Measurements from ENCODE around the gene IL6ST. TPM values are rescaled to one million over a fixed set of nuclear protein-coding genes. Genes with fewer than 3 reads are reported as not detected.
A peak's percentile ranks its signal among the peaks of the same experiment; 100 is the strongest.
"Not testable (repeated sequence)": the region's sequence is repeated elsewhere in the genome, so short reads cannot be mapped to it uniquely, and the experiment has no call there.

IL6ST gene
- total and polyA plus RNA-seq, 2 donors: 94.1 to 95.9 TPM

- 93% methylated on average over 1 of the region's 1 CpG for WGBS
- Histone ChIP-seq H3K9me3 (ENCODE audit: control insufficient read depth in 2 of 2, insufficient read depth in 1 of 2, low read length in 1 of 2) (no peaks in the 10 kb centered on the region), H3K4me1 (ENCODE audit: control insufficient read depth in 2 of 2, insufficient read depth in 2 of 2, low read length in 2 of 2) (peaks cover 0 to 6% of the 10 kb centered on the region in 2 donors)
Measured at GRCh38 chr5:55989860-55990259, 4.9 kb downstream of the IL6ST start.

GRCh38 chr5:55988979-55989638 is 5.7 kb downstream of the IL6ST start:
- Histone ChIP-seq H3K4me1 (ENCODE audit: control insufficient read depth in 2 of 2, insufficient read depth in 2 of 2, low read length in 2 of 2) (peaks cover 0 to 6% of the 10 kb centered on the region in 2 donors), H3K27ac (ENCODE audit: low read depth in 1 of 2, low read length in 1 of 2) (peak overlapping the region in 1 of 2 donors; percentile 27), H3K9me3 (ENCODE audit: control insufficient read depth in 2 of 2, insufficient read depth in 1 of 2, low read length in 1 of 2) (no peaks in the 10 kb centered on the region), H3K27me3 (ENCODE audit: control insufficient read depth in 2 of 2, insufficient read depth in 1 of 2, low read length in 1 of 2) (no peaks in the 10 kb centered on the region), H3K36me3 (ENCODE audit: control insufficient read depth in 2 of 2, insufficient read depth in 2 of 2, low read length in 1 of 2) (peaks cover 0 to 3% of the 10 kb centered on the region in 2 donors), H3K4me3 (ENCODE audit: low read length in 2 of 2) (no peak overlapping the region)
- 90% methylated on average over 4 of the region's 4 CpGs for WGBS
- no peak for DNase-seq (ENCODE audit: low read depth in 6 of 9, low spot score in 9 of 9)

More at GRCh38 chr5:55989860-55990259, 4.9 kb downstream of the IL6ST start:
- Histone ChIP-seq H3K36me3 (ENCODE audit: control insufficient read depth in 2 of 2, insufficient read depth in 2 of 2, low read length in 1 of 2) (peaks cover 0 to 3% of the 10 kb centered on the region in 2 donors), H3K4me3 (ENCODE audit: low read length in 2 of 2) (peak overlapping the region in 1 of 2 donors; percentile 22), H3K27me3 (ENCODE audit: control insufficient read depth in 2 of 2, insufficient read depth in 1 of 2, low read length in 1 of 2) (no peaks in the 10 kb centered on the region), H3K27ac (ENCODE audit: low read depth in 1 of 2, low read length in 1 of 2) (peak overlapping the region in 1 of 2 donors; percentile 52)
- DNase-seq (ENCODE audit: low read depth in 6 of 9, low spot score in 9 of 9): no peak

- H3K27me3 ChIP-seq (ENCODE audit: control insufficient read depth in 2 of 2, insufficient read depth in 1 of 2, low read length in 1 of 2); H3K36me3 ChIP-seq (ENCODE audit: control insufficient read depth in 2 of 2, insufficient read depth in 2 of 2, low read length in 1 of 2); H3K9me3 ChIP-seq (ENCODE audit: control insufficient read depth in 2 of 2, insufficient read depth in 1 of 2, low read length in 1 of 2); H3K27ac ChIP-seq (ENCODE audit: low read depth in 1 of 2, low read length in 1 of 2); H3K4me3 ChIP-seq (ENCODE audit: low read length in 2 of 2); DNase-seq (ENCODE audit: low read depth in 6 of 9, low spot score in 9 of 9); H3K4me1 ChIP-seq (ENCODE audit: control insufficient read depth in 2 of 2, insufficient read depth in 2 of 2, low read length in 2 of 2): not testable (repeated sequence)
- WGBS: 98% methylated on average over 10 of the region's 10 CpGs
Measured at GRCh38 chr5:55988428-55988827, 6.3 kb downstream of the IL6ST start.

GRCh38 chr5:55986931-55987330 is 7.8 kb downstream of the IL6ST start:
- 95% methylated on average over 4 of the region's 4 CpGs for WGBS
- no peaks in the 10 kb centered on the region for H3K4me1 ChIP-seq (ENCODE audit: control insufficient read depth in 2 of 2, insufficient read depth in 2 of 2, low read length in 2 of 2)

DNA sequence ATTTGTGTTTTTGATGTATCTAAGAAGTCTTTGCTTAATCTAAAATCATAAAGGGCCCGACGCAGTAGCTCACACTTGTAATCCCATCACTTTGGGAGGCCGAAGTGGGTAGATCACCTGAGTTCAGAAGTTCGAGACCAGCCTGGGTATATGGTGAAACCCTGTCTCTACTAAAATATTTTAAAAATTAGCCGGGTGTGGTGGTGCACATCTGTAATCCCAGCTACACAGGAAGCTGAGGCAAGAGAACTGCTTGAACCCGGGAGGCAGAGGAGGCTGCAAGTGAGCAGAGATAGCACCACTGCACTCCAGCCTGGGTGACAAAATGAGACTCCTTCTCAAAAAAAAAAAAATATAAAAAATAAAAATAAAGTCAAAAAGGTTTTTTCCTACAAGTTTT is 9.6 kb downstream of the IL6ST start:
- H3K27me3 ChIP-seq (ENCODE audit: control insufficient read depth in 2 of 2, insufficient read depth in 1 of 2, low read length in 1 of 2): no peaks in the 10 kb centered on the region
- H3K9me3 ChIP-seq (ENCODE audit: control insufficient read depth in 2 of 2, insufficient read depth in 1 of 2, low read length in 1 of 2): no peaks in the 10 kb centered on the region
- no peak overlapping the region for H3K27ac ChIP-seq (ENCODE audit: low read depth in 1 of 2, low read length in 1 of 2)
- H3K4me1 ChIP-seq (ENCODE audit: control insufficient read depth in 2 of 2, insufficient read depth in 2 of 2, low read length in 2 of 2): no peaks in the 10 kb centered on the region
- 93% methylated on average over 6 of the region's 6 CpGs for WGBS
- no peak for DNase-seq (ENCODE audit: low read depth in 6 of 9, low spot score in 9 of 9)
- peaks cover 0 to 7% of the 10 kb centered on the region in 2 donors for H3K36me3 ChIP-seq (ENCODE audit: control insufficient read depth in 2 of 2, insufficient read depth in 2 of 2, low read length in 1 of 2)
- no peak overlapping the region for H3K4me3 ChIP-seq (ENCODE audit: low read length in 2 of 2)

More at GRCh38 chr5:55986931-55987330, 7.8 kb downstream of the IL6ST start:
- DNase-seq (ENCODE audit: low read depth in 6 of 9, low spot score in 9 of 9): no peak
- Histone ChIP-seq H3K9me3 (ENCODE audit: control insufficient read depth in 2 of 2, insufficient read depth in 1 of 2, low read length in 1 of 2) (no peaks in the 10 kb centered on the region), H3K27ac (ENCODE audit: low read depth in 1 of 2, low read length in 1 of 2) (no peak overlapping the region), H3K27me3 (ENCODE audit: control insufficient read depth in 2 of 2, insufficient read depth in 1 of 2, low read length in 1 of 2) (no peaks in the 10 kb centered on the region), H3K36me3 (ENCODE audit: control insufficient read depth in 2 of 2, insufficient read depth in 2 of 2, low read length in 1 of 2) (peaks cover 0 to 3% of the 10 kb centered on the region in 2 donors), H3K4me3 (ENCODE audit: low read length in 2 of 2) (no peak overlapping the region)

DNA sequence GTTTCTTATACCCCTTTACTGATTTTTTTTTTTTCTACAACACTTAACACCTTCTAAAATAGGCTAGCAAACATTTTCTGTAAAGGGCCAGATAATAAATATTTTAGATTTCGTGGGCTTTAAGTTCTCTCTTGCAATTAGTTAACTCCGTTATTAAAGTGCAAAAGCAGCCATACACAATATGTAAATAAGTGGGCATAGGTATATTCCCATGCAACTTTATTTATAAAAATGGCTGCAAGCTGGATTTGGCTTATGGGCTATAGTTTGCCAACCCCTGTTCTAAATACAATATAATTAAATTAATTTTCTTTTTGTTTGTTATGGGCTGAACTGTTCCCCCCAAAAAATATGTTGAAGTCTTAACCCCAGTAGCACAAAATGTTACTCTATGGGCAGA is 10.8 kb downstream of the IL6ST start:
- peaks cover 0 to 7% of the 10 kb centered on the region in 2 donors for H3K36me3 ChIP-seq (ENCODE audit: control insufficient read depth in 2 of 2, insufficient read depth in 2 of 2, low read length in 1 of 2)
- H3K9me3 ChIP-seq (ENCODE audit: control insufficient read depth in 2 of 2, insufficient read depth in 1 of 2, low read length in 1 of 2): no peaks in the 10 kb centered on the region
- H3K27me3 ChIP-seq (ENCODE audit: control insufficient read depth in 2 of 2, insufficient read depth in 1 of 2, low read length in 1 of 2): no peaks in the 10 kb centered on the region
- no peak overlapping the region for H3K4me3 ChIP-seq (ENCODE audit: low read length in 2 of 2)
- H3K27ac ChIP-seq (ENCODE audit: low read depth in 1 of 2, low read length in 1 of 2): no peak overlapping the region
- 97% methylated on average over 2 of the region's 2 CpGs for WGBS
- H3K4me1 ChIP-seq (ENCODE audit: control insufficient read depth in 2 of 2, insufficient read depth in 2 of 2, low read length in 2 of 2): no peaks in the 10 kb centered on the region
- no peak for DNase-seq (ENCODE audit: low read depth in 6 of 9, low spot score in 9 of 9)

GRCh38 chr5:55982957-55983381 is 11.8 kb downstream of the IL6ST start:
- H3K4me3 ChIP-seq (ENCODE audit: low read length in 2 of 2): no peak overlapping the region
- no peaks in the 10 kb centered on the region for H3K9me3 ChIP-seq (ENCODE audit: control insufficient read depth in 2 of 2, insufficient read depth in 1 of 2, low read length in 1 of 2)
- peaks cover 2 to 6% of the 10 kb centered on the region in 2 donors for H3K4me1 ChIP-seq (ENCODE audit: control insufficient read depth in 2 of 2, insufficient read depth in 2 of 2, low read length in 2 of 2)
- peaks cover 0 to 7% of the 10 kb centered on the region in 2 donors for H3K36me3 ChIP-seq (ENCODE audit: control insufficient read depth in 2 of 2, insufficient read depth in 2 of 2, low read length in 1 of 2)
- 88% methylated on average over 5 of the region's 5 CpGs for WGBS
- peak in 1 of 9 donors; percentile 43 for DNase-seq (ENCODE audit: low read depth in 6 of 9, low spot score in 9 of 9)
- no peak overlapping the region for H3K27ac ChIP-seq (ENCODE audit: low read depth in 1 of 2, low read length in 1 of 2)
- H3K27me3 ChIP-seq (ENCODE audit: control insufficient read depth in 2 of 2, insufficient read depth in 1 of 2, low read length in 1 of 2): no peaks in the 10 kb centered on the region

- Histone ChIP-seq H3K9me3 (ENCODE audit: control insufficient read depth in 2 of 2, insufficient read depth in 1 of 2, low read length in 1 of 2) (no peaks in the 10 kb centered on the region), H3K4me3 (ENCODE audit: low read length in 2 of 2) (no peak overlapping the region), H3K27me3 (ENCODE audit: control insufficient read depth in 2 of 2, insufficient read depth in 1 of 2, low read length in 1 of 2) (no peaks in the 10 kb centered on the region), H3K36me3 (ENCODE audit: control insufficient read depth in 2 of 2, insufficient read depth in 2 of 2, low read length in 1 of 2) (peaks cover 14 to 44% of the 10 kb centered on the region in 2 donors), H3K4me1 (ENCODE audit: control insufficient read depth in 2 of 2, insufficient read depth in 2 of 2, low read length in 2 of 2) (peaks cover 2 to 9% of the 10 kb centered on the region in 2 donors), H3K27ac (ENCODE audit: low read depth in 1 of 2, low read length in 1 of 2) (no peak overlapping the region)
- 97% methylated on average over 4 of the region's 4 CpGs for WGBS
- no peak for DNase-seq (ENCODE audit: low read depth in 6 of 9, low spot score in 9 of 9)
Measured at GRCh38 chr5:55973296-55973695, 21.5 kb downstream of the IL6ST start.

DNA sequence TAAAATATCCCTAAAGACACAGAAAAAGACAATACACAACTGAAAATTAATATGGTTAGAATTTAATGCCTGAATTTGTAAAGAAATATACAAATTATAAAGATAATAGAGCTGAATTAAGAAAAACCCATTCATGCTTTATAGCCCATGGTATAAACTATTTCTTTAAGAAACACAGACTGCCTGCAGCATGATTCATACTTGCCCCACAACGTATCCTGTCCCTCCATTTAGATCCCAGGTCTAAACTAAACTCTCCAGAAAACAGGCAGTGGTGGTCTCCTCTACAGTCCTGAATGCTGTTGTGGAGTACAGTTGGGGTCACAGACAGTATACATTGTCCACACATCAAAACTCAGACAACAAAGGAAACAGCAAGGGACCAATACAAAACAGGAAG is 24.8 kb downstream of the IL6ST start:
- no peak for DNase-seq (ENCODE audit: low read depth in 6 of 9, low spot score in 9 of 9)
- no peaks in the 10 kb centered on the region for H3K4me1 ChIP-seq (ENCODE audit: control insufficient read depth in 2 of 2, insufficient read depth in 2 of 2, low read length in 2 of 2)
- no peaks in the 10 kb centered on the region for H3K9me3 ChIP-seq (ENCODE audit: control insufficient read depth in 2 of 2, insufficient read depth in 1 of 2, low read length in 1 of 2)
- H3K27me3 ChIP-seq (ENCODE audit: control insufficient read depth in 2 of 2, insufficient read depth in 1 of 2, low read length in 1 of 2): no peaks in the 10 kb centered on the region
- 87% methylated on average over 1 of the region's 1 CpG for WGBS
- H3K4me3 ChIP-seq (ENCODE audit: low read length in 2 of 2): no peak overlapping the region
- peaks cover 11 to 49% of the 10 kb centered on the region in 2 donors for H3K36me3 ChIP-seq (ENCODE audit: control insufficient read depth in 2 of 2, insufficient read depth in 2 of 2, low read length in 1 of 2)
- H3K27ac ChIP-seq (ENCODE audit: low read depth in 1 of 2, low read length in 1 of 2): no peak overlapping the region
